ENCODE data around the gene GSTO1. TPM values are rescaled to one million over a fixed set of nuclear protein-coding genes. Genes with fewer than 3 reads are reported as not detected.

The GSTO1 gene
- total RNA-seq, 3 donors from 2014 or later (not counting 1 experiment from before 2014, with no cell fraction given), result 27.8 to 38.0 (median 31.5) TPM

GRCh38 chr10:104300002-104300735, 45.5 kb downstream of the GSTO1 start:
- H3K4me3 ChIP-seq (ENCODE audit: low read length), result no peak overlapping the region
- intact Hi-C loops (cut with micrococcal nuclease), result no loop called here
- Mint-ChIP-seq H3K36me3 (no peaks in the 10 kb centered on the region), H3K9me3 (peaks cover 0 to 6% of the 10 kb centered on the region in 2 donors), H3K4me3 (no peak overlapping the region), H3K4me1 (peaks cover 57% of the 10 kb centered on the region in 2 donors), H3K27me3 (ENCODE audit: low read depth in 2 of 2) (no peaks in the 10 kb centered on the region), H3K27ac (peak overlapping the region in 1 of 2 donors; percentile 71)
- no peaks in the 10 kb centered on the region for H3K36me3 ChIP-seq (ENCODE audit: control insufficient read depth, insufficient read depth, low read length)
- DNase-seq (peak in 1 of 2 donors; percentile 40), ATAC-seq (no peak)
- 94% methylated on average over 12 of the region's 12 CpGs for WGBS (ENCODE audit: insufficient coverage)
- TF ChIP-seq CTCF (IDR thresholded peaks at IDR 0.05), result no peak
- no peaks in the 10 kb centered on the region for H3K27me3 ChIP-seq (ENCODE audit: control insufficient read depth, insufficient read depth, low read length)
- H3K4me1 ChIP-seq (ENCODE audit: control insufficient read depth, insufficient read depth, low read length), result peaks cover 54% of the 10 kb centered on the region
- peaks cover 6% of the 10 kb centered on the region for H3K9me3 ChIP-seq (ENCODE audit: control insufficient read depth, insufficient read depth, low read length)
- no peak overlapping the region for H3K27ac ChIP-seq (ENCODE audit: low read length)

- Mint-ChIP-seq H3K36me3 (no peaks in the 10 kb centered on the region), H3K4me3 (peak overlapping the region; percentile 55), H3K9me3 (peaks cover 0 to 6% of the 10 kb centered on the region in 2 donors), H3K4me1 (peaks cover 63% of the 10 kb centered on the region in 2 donors), H3K27me3 (ENCODE audit: low read depth in 2 of 2) (no peaks in the 10 kb centered on the region), H3K27ac (peak overlapping the region; percentile 58 to 71)
- peaks cover 6% of the 10 kb centered on the region for H3K9me3 ChIP-seq (ENCODE audit: control insufficient read depth, insufficient read depth, low read length)
- TF ChIP-seq CTCF (IDR thresholded peaks at IDR 0.05), result no peak
- DNase-seq (peak in 1 of 2 donors; percentile 57), ATAC-seq (peak in 1 of 3 donors; percentile 17)
- intact Hi-C loops (cut with micrococcal nuclease), result no loop called here
- WGBS (ENCODE audit: insufficient coverage), result 78% methylated on average over 7 of the region's 7 CpGs
- no peaks in the 10 kb centered on the region for H3K36me3 ChIP-seq (ENCODE audit: control insufficient read depth, insufficient read depth, low read length)
- H3K27ac ChIP-seq (ENCODE audit: low read length), result no peak overlapping the region
- H3K4me3 ChIP-seq (ENCODE audit: low read length), result no peak overlapping the region
- peaks cover 60% of the 10 kb centered on the region for H3K4me1 ChIP-seq (ENCODE audit: control insufficient read depth, insufficient read depth, low read length)
- H3K27me3 ChIP-seq (ENCODE audit: control insufficient read depth, insufficient read depth, low read length), result no peaks in the 10 kb centered on the region
These were observed 46.1 kb downstream of the GSTO1 start for GRCh38 chr10:104300736-104301292.

- H3K4me1 ChIP-seq (ENCODE audit: control insufficient read depth, insufficient read depth, low read length), result peaks cover 73% of the 10 kb centered on the region
These were observed 47.4 kb downstream of the GSTO1 start for GRCh38 chr10:104301907-104302690.

More at GRCh38 chr10:104301907-104302690, 47.4 kb downstream of the GSTO1 start:
- Mint-ChIP-seq H3K27ac (peak overlapping the region; percentile 34 to 71), H3K4me3 (peak overlapping the region; percentile 25), H3K9me3 (peaks cover 0 to 6% of the 10 kb centered on the region in 2 donors), H3K4me1 (peaks cover 74 to 76% of the 10 kb centered on the region in 2 donors), H3K36me3 (no peaks in the 10 kb centered on the region), H3K27me3 (ENCODE audit: low read depth in 2 of 2) (no peaks in the 10 kb centered on the region)
- no peak for TF ChIP-seq CTCF (IDR thresholded peaks at IDR 0.05)
- Histone ChIP-seq H3K9me3 (ENCODE audit: control insufficient read depth, insufficient read depth, low read length) (peaks cover 6% of the 10 kb centered on the region), H3K4me3 (ENCODE audit: low read length) (no peak overlapping the region), H3K27me3 (ENCODE audit: control insufficient read depth, insufficient read depth, low read length) (no peaks in the 10 kb centered on the region), H3K27ac (ENCODE audit: low read length) (no peak overlapping the region), H3K36me3 (ENCODE audit: control insufficient read depth, insufficient read depth, low read length) (no peaks in the 10 kb centered on the region)
- intact Hi-C loops (cut with micrococcal nuclease), result loop anchor here (2.0 kb wide), 1 partner anchor 17 kb away; no protein-coding TSS in a partner anchor
- no peak for ATAC-seq
- no peak for DNase-seq
- 87% methylated on average over 2 of the region's 3 CpGs for WGBS (ENCODE audit: insufficient coverage)

Data from natural killer cell (primary cell).